A549 treated with dexamethasone at 1 μM for 4 hours (cell line): ENCODE data around the gene MKRN3. TPM values are rescaled to one million over a fixed set of nuclear protein-coding genes. Genes with fewer than 3 reads are reported as not detected.

Source experiments
- total RNA-seq: library from RNA; stranded (reverse); fragments of 200-300 nt; extraction: Qiagen RNA extraction; gene quantifications from 5 replicates; pipeline ENCODE4 v1.2.3, GENCODE V29; 2022

MKRN3 gene
- total RNA-seq, result 1.1 to 2.1 TPM (median 1.9 TPM) in 5 replicates

GRCh38 chr15:23565395-23566070 lies at the start of gene MKRN3:
TSS of gene MKRN3 (plus strand) at chr15:23565674. CDS start at chr15:23565783, 109 bp downstream.

Other genes starting within 250 kb of the MKRN3 start
- gene GOLGA6L26, start 231.5 kb upstream of the MKRN3 start, total RNA-seq, result not detected in 5 replicates
- gene GOLGA8S, start 210.9 kb upstream of the MKRN3 start, total RNA-seq, result 0.09 to 0.18 TPM (median 0.11 TPM) in 5 replicates
- gene GOLGA6L2, start 118.4 kb upstream of the MKRN3 start, total RNA-seq, result not detected in 5 replicates
- not detected in 5 replicates for gene MAGEL2, start 82.2 kb downstream of the MKRN3 start, total RNA-seq
- 0.07 to 0.10 TPM (median 0.08 TPM) in 5 replicates for gene NDN, start 121.6 kb downstream of the MKRN3 start, total RNA-seq